Measurements from ENCODE around the gene SPAAR.

GRCh38 chr9:35917261-35917660 lies 8.0 kb downstream of the SPAAR start:
- TF ChIP-seq CEBPB (IDR thresholded peaks at IDR 0.05; ENCODE audit: low read depth) (no peak), CTCF (IDR thresholded peaks at IDR 0.05 in 2 of 3, conservative IDR thresholded peaks at IDR 0.05 in 1 of 3; ENCODE audit: borderline replicate concordance in 1 of 3, insufficient read depth in 1 of 3, low read depth in 2 of 3, low read length in 2 of 3) (no peak), RAD21 (IDR thresholded peaks at IDR 0.05; ENCODE audit: low read depth) (no peak), POLR2AphosphoS5 (IDR thresholded peaks at IDR 0.05; ENCODE audit: low read depth, low read length) (no peak), EZH2phosphoT487 (IDR thresholded peaks at IDR 0.05; ENCODE audit: borderline replicate concordance) (no peak), ELF1 (IDR thresholded peaks at IDR 0.05; ENCODE audit: borderline replicate concordance, low read depth) (no peak), JUND (IDR thresholded peaks at IDR 0.05) (no peak), CBX3 (IDR thresholded peaks at IDR 0.05; ENCODE audit: low read depth) (no peak), POLR2A (IDR thresholded peaks at IDR 0.05; ENCODE audit: borderline replicate concordance, extremely low read depth, insufficient read depth, insufficient read length) (no peak), MAX (IDR thresholded peaks at IDR 0.05) (no peak), ZNF274 (IDR thresholded peaks at IDR 0.05; ENCODE audit: low read depth, low read length) (no peak), EZH2 (IDR thresholded peaks at IDR 0.05) (no peak), YY1 (IDR thresholded peaks at IDR 0.05; ENCODE audit: extremely low read depth, insufficient replicate concordance, low read depth, low read length) (no peak), ZFX (IDR thresholded peaks at IDR 0.05) (no peak)
